ENCODE data around the gene PFKL. TPM values are rescaled to one million over a fixed set of nuclear protein-coding genes. Genes with fewer than 3 reads are reported as not detected.

The PFKL gene
- total and polyA plus RNA-seq, 9 donors: 51.6 to 84.4 (median 65.3) TPM

DNA sequence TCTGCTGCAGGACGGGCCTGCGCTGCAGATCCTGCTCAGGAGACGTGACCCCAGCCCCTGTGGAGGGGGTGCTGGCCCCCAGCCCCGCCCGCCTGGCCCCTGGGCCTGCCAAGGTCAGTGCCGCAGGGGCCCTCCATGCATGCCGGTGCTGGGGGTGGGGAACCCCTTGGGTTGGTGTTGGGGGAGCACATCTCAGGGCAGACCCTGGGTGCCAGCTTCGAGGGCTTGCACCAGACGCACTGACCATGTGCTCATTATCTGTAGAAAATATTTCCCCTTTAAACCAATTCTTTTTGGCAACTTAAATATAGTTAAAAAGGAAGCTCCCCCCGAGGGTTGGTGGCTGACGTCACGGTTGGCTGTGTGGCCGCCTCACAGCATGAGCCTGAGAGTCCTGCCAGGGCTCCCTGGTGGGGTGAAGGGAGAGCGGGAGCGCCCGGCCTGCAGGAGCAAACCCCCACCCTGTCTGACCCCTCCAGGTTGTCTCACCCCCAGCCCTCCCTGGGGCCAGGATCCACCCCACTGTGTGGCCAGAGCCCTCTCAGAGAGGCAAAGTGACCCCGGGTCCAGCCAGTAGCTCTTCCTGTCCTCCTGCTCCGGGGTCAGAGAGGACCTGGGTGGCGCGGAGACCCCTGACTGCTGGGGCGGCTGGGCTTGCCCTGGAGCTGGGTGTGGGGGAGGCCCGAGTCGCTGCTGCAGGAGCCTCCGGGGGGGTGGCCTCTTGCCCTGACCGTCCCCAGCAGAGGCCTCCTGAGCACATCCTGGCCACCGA lies 5.3 kb upstream of the PFKL start:
- peaks cover 5% of the 10 kb centered on the region for H3K27me3 ChIP-seq (ENCODE audit: control insufficient read depth, insufficient read depth, low read length)
- no peak overlapping the region for H3K27ac ChIP-seq (ENCODE audit: low read length)
- peaks cover 39% of the 10 kb centered on the region for H3K4me1 ChIP-seq (ENCODE audit: control insufficient read depth, insufficient read depth, low read length)
- 50% methylated on average over 15 of the region's 26 CpGs for WGBS (ENCODE audit: insufficient coverage)
- no peaks in the 10 kb centered on the region for H3K9me3 ChIP-seq (replicated peaks; ENCODE audit: control insufficient read depth, low read depth, low read length)
- no peak overlapping the region for H3K4me3 ChIP-seq (ENCODE audit: low read length)
- no peaks in the 10 kb centered on the region for H3K36me3 ChIP-seq (ENCODE audit: control insufficient read depth, insufficient read depth, low read length)
- peak; percentile 84 for DNase-seq

DNA sequence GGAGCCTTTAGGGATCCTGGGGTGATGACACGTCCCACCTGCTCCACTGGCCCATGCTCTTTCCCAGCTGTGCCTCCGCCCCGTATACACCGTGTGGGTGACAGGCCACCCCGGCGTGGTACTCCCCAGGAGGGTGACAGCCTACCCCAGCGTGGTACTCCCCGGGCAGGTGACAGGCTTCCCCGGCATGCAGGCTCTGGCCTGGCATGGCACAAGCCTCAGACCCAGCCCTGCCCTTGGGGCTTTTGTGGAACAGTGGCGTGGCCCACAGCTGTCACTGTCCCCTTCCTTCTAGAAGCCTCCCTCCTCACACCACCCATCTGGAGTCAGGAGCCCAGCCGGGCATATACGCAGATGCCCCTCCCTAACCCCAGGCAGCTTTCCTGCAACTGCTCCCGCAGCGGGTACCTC lies 4.7 kb upstream of the PFKL start:
- H3K27me3 ChIP-seq (ENCODE audit: control insufficient read depth, insufficient read depth, low read length): peaks cover 5% of the 10 kb centered on the region
- DNase-seq: peak; percentile 54
- no peaks in the 10 kb centered on the region for H3K9me3 ChIP-seq (replicated peaks; ENCODE audit: control insufficient read depth, low read depth, low read length)
- H3K27ac ChIP-seq (ENCODE audit: low read length): no peak overlapping the region
- 48% methylated on average over 14 of the region's 14 CpGs for WGBS (ENCODE audit: insufficient coverage)
- H3K36me3 ChIP-seq (ENCODE audit: control insufficient read depth, insufficient read depth, low read length): no peaks in the 10 kb centered on the region
- H3K4me3 ChIP-seq (ENCODE audit: low read length): no peak overlapping the region
- H3K4me1 ChIP-seq (ENCODE audit: control insufficient read depth, insufficient read depth, low read length): peaks cover 39% of the 10 kb centered on the region

DNA sequence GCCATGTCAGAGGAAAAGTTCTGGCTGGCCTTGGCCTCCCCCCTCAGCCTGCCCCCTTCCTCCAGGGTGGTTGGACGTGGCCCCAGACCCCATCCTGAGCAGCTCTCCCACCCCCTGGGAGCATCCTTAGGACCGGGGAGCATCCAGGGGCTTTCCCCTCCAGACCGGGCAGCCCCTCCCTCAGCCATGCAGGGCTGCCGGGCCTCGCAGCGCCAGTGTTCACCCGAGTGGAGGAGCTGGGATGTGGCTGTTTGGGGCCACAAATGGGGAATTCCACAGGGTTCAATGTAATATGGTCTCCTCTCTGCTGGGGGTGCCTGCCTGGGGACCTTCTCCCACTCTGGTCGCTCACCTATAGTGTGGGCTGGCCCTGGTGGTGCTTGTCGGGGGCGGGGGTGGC lies 4.2 kb upstream of the PFKL start:
- H3K27me3 ChIP-seq (ENCODE audit: control insufficient read depth, insufficient read depth, low read length): peaks cover 5% of the 10 kb centered on the region
- no peaks in the 10 kb centered on the region for H3K9me3 ChIP-seq (replicated peaks; ENCODE audit: control insufficient read depth, low read depth, low read length)
- H3K4me1 ChIP-seq (ENCODE audit: control insufficient read depth, insufficient read depth, low read length): peaks cover 41% of the 10 kb centered on the region
- WGBS (ENCODE audit: insufficient coverage): 49% methylated on average over 2 of the region's 10 CpGs
- no peaks in the 10 kb centered on the region for H3K36me3 ChIP-seq (ENCODE audit: control insufficient read depth, insufficient read depth, low read length)
- H3K27ac ChIP-seq (ENCODE audit: low read length): peak overlapping the region; percentile 7
- no peak for DNase-seq
- no peak overlapping the region for H3K4me3 ChIP-seq (ENCODE audit: low read length)

DNA sequence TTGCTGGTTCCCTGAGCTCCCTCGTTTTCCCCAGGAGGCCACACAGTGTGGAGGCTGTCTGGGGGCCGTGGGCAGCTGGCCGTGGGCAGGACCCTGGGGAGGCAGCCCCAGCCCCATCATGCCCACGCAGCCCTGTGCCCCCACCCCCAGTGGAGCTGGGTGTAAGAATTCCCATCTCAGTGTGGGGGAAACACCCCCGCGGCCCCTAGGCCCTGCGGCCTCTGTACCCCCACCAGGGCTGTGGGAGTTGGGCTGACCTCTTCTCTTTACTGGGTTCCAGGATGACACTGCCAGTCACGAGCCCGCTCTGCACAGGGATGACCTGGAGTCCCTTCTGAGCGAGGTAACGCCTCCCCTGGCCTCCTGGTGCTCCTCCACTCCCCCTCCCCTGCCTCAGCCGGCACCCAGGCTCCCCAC lies 3.7 kb upstream of the PFKL start:
- peaks cover 44% of the 10 kb centered on the region for H3K4me1 ChIP-seq (ENCODE audit: control insufficient read depth, insufficient read depth, low read length)
- WGBS (ENCODE audit: insufficient coverage): 74% methylated on average over 8 of the region's 12 CpGs
- no peak overlapping the region for H3K27ac ChIP-seq (ENCODE audit: low read length)

DNA sequence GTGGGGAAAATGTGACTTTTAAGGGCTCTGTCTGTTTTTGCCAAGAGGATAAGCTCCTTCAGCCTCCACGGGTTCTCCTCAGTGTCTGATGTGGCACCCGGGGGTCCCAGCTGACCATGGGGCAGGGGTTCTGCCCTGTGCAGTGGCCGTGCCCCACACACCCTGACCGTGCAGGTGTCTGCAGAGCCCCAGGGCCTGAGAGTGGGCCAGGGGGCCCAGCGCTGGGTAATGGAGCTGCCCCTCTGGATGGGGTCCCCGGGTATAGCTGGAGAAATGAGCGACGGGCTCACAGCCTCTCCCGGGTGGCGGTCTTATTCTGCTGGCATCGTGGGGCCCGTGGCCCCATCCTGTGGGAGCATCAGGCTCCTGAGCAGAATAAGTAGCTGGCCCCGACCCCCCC lies 2.9 kb upstream of the PFKL start:
- no peak for DNase-seq
- no peaks in the 10 kb centered on the region for H3K36me3 ChIP-seq (ENCODE audit: control insufficient read depth, insufficient read depth, low read length)
- H3K9me3 ChIP-seq (replicated peaks; ENCODE audit: control insufficient read depth, low read depth, low read length): no peaks in the 10 kb centered on the region
- WGBS (ENCODE audit: insufficient coverage): 73% methylated on average over 6 of the region's 13 CpGs
- no peak overlapping the region for H3K27ac ChIP-seq (ENCODE audit: low read length)
- peaks cover 51% of the 10 kb centered on the region for H3K4me1 ChIP-seq (ENCODE audit: control insufficient read depth, insufficient read depth, low read length)
- no peak overlapping the region for H3K4me3 ChIP-seq (ENCODE audit: low read length)
- peaks cover 5% of the 10 kb centered on the region for H3K27me3 ChIP-seq (ENCODE audit: control insufficient read depth, insufficient read depth, low read length)

More for the DNA sequence above, 3.7 kb upstream of the PFKL start:
- DNase-seq: no peak
- Histone ChIP-seq H3K36me3 (ENCODE audit: control insufficient read depth, insufficient read depth, low read length) (no peaks in the 10 kb centered on the region), H3K9me3 (replicated peaks; ENCODE audit: control insufficient read depth, low read depth, low read length) (no peaks in the 10 kb centered on the region), H3K4me3 (ENCODE audit: low read length) (no peak overlapping the region), H3K27me3 (ENCODE audit: control insufficient read depth, insufficient read depth, low read length) (peaks cover 5% of the 10 kb centered on the region)

DNA sequence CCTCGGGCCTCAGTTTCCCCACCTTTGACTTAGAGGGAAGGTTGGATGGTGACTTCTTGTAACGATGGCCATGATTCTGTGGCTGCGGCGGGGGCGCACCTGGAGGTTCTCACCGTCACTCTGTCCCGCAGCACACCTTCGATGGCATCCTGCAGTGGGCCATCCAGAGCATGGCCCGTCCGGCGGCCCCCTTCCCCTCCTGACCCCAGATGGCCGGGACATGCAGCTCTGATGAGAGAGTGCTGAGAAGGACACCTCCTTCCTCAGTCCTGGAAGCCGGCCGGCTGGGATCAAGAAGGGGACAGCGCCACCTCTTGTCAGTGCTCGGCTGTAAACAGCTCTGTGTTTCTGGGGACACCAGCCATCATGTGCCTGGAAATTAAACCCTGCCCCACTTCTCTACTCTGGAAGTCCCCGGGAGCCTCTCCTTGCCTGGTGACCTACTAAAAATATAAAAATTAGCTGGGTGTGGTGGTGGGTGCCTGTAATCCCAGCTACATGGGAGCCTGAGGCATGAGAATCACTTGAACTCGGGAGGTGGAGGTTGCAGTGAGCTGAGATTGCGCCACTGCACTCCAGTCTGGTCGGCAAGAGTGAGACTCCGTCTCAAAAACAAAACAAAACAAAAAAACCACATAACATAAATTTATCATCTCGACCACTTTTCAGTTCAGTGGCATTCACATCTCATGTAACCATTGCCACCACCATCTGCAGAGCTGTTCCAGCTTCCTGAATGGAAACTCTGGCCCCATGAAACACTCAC lies 2.1 kb upstream of the PFKL start:
- no peak overlapping the region for H3K4me3 ChIP-seq (ENCODE audit: low read length)
- no peaks in the 10 kb centered on the region for H3K9me3 ChIP-seq (replicated peaks; ENCODE audit: control insufficient read depth, low read depth, low read length)
- H3K27me3 ChIP-seq (ENCODE audit: control insufficient read depth, insufficient read depth, low read length): peaks cover 3% of the 10 kb centered on the region
- H3K27ac ChIP-seq (ENCODE audit: low read length): no peak overlapping the region
- peak; percentile 93 for DNase-seq
- peaks cover 59% of the 10 kb centered on the region for H3K4me1 ChIP-seq (ENCODE audit: control insufficient read depth, insufficient read depth, low read length)
- WGBS (ENCODE audit: insufficient coverage): 26% methylated on average over 15 of the region's 22 CpGs
- no peaks in the 10 kb centered on the region for H3K36me3 ChIP-seq (ENCODE audit: control insufficient read depth, insufficient read depth, low read length)

DNA sequence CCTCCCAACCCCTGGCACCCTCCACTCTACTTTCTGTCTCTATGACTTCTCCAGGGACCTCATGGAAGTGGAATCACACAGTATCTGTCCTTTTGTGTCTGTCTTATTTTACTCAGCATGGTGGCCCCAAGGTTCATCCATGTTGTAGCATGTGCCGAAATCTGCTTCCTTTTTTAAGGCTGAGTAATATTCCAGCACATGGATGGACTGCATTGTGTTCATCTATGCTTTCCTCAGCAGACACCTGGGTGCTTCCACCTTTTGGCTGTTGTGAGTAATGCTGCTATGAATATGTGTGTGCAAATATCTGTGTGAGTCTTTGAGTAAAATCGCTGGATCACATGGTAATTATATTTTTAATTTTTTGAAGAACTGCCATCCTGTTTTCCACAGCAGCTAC lies 1.6 kb upstream of the PFKL start:
- H3K4me1 ChIP-seq (ENCODE audit: control insufficient read depth, insufficient read depth, low read length): peaks cover 61% of the 10 kb centered on the region
- H3K4me3 ChIP-seq (ENCODE audit: low read length): no peak overlapping the region
- H3K27ac ChIP-seq (ENCODE audit: low read length): no peak overlapping the region
- 83% methylated on average over 1 of the region's 2 CpGs for WGBS (ENCODE audit: insufficient coverage)
- DNase-seq: no peak
- no peaks in the 10 kb centered on the region for H3K36me3 ChIP-seq (ENCODE audit: control insufficient read depth, insufficient read depth, low read length)
- no peaks in the 10 kb centered on the region for H3K9me3 ChIP-seq (replicated peaks; ENCODE audit: control insufficient read depth, low read depth, low read length)
- no peaks in the 10 kb centered on the region for H3K27me3 ChIP-seq (ENCODE audit: control insufficient read depth, insufficient read depth, low read length)

DNA sequence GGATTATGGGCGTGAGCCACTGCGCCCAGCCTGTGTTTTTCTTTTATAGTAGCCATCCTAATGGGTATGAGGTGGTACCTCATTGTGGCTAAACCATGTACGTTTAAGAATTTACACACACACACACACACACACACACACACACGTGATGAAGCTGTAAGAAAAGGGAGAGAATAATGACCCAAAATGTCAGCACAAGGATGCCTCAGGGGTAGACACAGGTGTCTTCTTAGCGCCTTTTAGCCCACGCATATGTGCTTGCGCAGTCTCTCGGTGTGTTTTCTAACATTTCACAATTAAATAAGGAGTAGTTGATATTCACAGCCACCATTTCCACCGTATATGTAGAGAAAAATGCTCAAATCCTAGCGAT lies 782 bp upstream of the PFKL start:
- Histone ChIP-seq H3K27me3 (ENCODE audit: control insufficient read depth, insufficient read depth, low read length) (no peaks in the 10 kb centered on the region), H3K36me3 (ENCODE audit: control insufficient read depth, insufficient read depth, low read length) (no peaks in the 10 kb centered on the region), H3K4me3 (ENCODE audit: low read length) (peak overlapping the region; percentile 56), H3K9me3 (replicated peaks; ENCODE audit: control insufficient read depth, low read depth, low read length) (no peaks in the 10 kb centered on the region), H3K4me1 (ENCODE audit: control insufficient read depth, insufficient read depth, low read length) (peaks cover 67% of the 10 kb centered on the region), H3K27ac (ENCODE audit: low read length) (peak overlapping the region; percentile 67)
- WGBS (ENCODE audit: insufficient coverage): no CpG with 5 or more reads among the region's 10 CpGs
- no peak for DNase-seq

DNA sequence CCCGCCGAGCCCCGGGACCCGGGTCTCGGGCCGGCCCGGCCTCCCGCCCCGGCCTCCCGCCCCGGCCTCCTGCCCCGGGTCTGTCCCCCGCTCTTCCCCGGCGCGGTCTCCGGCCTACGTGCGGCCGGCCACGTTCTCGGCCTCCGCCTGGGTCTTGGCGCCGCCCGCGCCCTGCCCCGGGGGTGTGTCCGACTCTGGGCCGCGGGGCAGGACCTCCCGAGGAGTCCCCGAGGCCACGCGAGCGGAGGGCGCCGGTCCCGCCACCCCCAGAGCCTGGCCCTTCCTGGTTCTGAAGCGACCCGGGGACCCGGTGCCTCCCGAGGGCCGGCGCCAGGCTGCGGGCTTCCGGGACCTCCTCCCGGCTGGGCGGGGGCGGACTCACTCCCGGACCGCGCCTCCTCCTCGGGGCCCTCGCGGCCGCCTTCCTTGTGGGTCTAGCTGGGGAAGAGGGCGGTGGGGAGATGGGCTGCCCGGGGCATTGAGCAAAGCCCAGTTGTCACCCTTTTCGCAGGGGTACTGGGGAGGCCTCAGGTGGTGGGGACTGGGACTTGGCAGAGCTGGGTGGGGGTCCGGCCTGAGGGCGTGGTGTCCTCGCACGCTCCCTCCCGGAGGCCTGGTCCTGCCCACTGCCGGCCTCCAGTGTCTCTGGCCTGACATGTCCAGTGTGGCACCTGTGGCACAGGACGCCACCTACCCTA lies 558 bp downstream of the PFKL start:
- WGBS (ENCODE audit: insufficient coverage): under 1% methylated on average over 58 of the region's 67 CpGs
- H3K4me1 ChIP-seq (ENCODE audit: control insufficient read depth, insufficient read depth, low read length): peaks cover 64% of the 10 kb centered on the region
- H3K27me3 ChIP-seq (ENCODE audit: control insufficient read depth, insufficient read depth, low read length): no peaks in the 10 kb centered on the region
- peak overlapping the region; percentile 57 for H3K4me3 ChIP-seq (ENCODE audit: low read length)
- peak; percentile 80 for DNase-seq
- no peaks in the 10 kb centered on the region for H3K9me3 ChIP-seq (replicated peaks; ENCODE audit: control insufficient read depth, low read depth, low read length)
- H3K36me3 ChIP-seq (ENCODE audit: control insufficient read depth, insufficient read depth, low read length): no peaks in the 10 kb centered on the region
- peak overlapping the region; percentile 1 for H3K27ac ChIP-seq (ENCODE audit: low read length)

DNA sequence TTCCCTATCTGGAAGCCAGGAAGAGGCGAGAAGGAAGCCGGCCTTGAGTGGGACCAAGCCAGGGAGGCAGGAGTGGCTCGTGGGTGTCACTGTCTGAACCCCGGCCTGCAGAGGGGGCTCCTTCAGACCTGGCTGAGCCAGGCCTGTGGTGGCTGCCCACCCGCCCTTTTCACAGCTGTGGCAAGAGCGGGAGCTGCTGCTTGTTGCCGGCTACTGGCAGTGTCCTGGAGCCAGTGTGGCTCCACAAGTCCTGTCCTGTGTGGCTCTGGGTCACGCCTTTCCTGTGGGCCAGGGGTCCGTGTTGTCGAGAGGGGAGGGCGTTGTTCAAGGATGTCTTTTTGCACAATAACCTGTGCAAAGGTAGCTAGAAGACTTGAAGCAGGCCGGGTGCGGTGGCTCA lies 1.3 kb downstream of the PFKL start:
- no peak for DNase-seq
- Histone ChIP-seq H3K36me3 (ENCODE audit: control insufficient read depth, insufficient read depth, low read length) (no peaks in the 10 kb centered on the region), H3K4me1 (ENCODE audit: control insufficient read depth, insufficient read depth, low read length) (peaks cover 59% of the 10 kb centered on the region), H3K27ac (ENCODE audit: low read length) (no peak overlapping the region), H3K27me3 (ENCODE audit: control insufficient read depth, insufficient read depth, low read length) (no peaks in the 10 kb centered on the region), H3K9me3 (replicated peaks; ENCODE audit: control insufficient read depth, low read depth, low read length) (no peaks in the 10 kb centered on the region), H3K4me3 (ENCODE audit: low read length) (peak overlapping the region; percentile 57)
- WGBS (ENCODE audit: insufficient coverage): 68% methylated on average over 13 of the region's 13 CpGs

All from muscle of leg (tissue), 11 donors.